B cell (primary cell): ENCODE measurements around the gene EFCAB13. TPM values are rescaled to one million over a fixed set of nuclear protein-coding genes. Genes with fewer than 3 reads are reported as not detected.
"Not testable (repeated sequence)": the region's sequence is repeated elsewhere in the genome, so short reads cannot be mapped to it uniquely, and the experiment has no call there.

Source experiments
- ATAC-seq: fragments of 200-7000 bp; cut with Tn5 transposase; one replicate; pipeline ENCODE4 v1.10.0; 2021; ENCODE audit warnings: low read depth, mild to moderate bottlenecking, moderate number of reproducible peaks, moderate library complexity
- CTCF ChIA-PET: fragments of 350-600 bp; sonication (Branson Sonifier 250); formaldehyde crosslinking; loops from one replicate; lab custom pipeline; 2021; ENCODE audit warnings: antibody characterized with exemption, inconsistent platforms; lab: Charles Lee
- POLR2A ChIA-PET: fragments of 350-600 bp; sonication (Branson Sonifier 250); formaldehyde crosslinking; loops from one replicate; lab custom pipeline; 2021; ENCODE audit warnings: antibody characterized with exemption; lab: Charles Lee
- DNase-seq: peaks from one replicate; pipeline ENCODE4 v3.0.0; 2013
- H2AFZ ChIP-seq: 2 replicates; pipeline ENCODE4 v1.6.1; 2012; ENCODE audit warnings: mild to moderate bottlenecking, low read depth, low read length; ENCODE audit not compliant: insufficient read depth, poor library complexity, severe bottlenecking
- H3K27ac ChIP-seq, 2 donors: 1 replicate in 1 of 2; 2 replicates in 1 of 2; pipeline ENCODE4 v1.5.1; 2012 to 2013; ENCODE audit warnings: low read length in 2 of 2, mild to moderate bottlenecking in 2 of 2, moderate library complexity in 1 of 2
- H3K27me3 ChIP-seq, 4 experiments: fragments of 200-600 bp in 1 of 4; sonication (generic) in 1 of 4; replicated peaks in 1 of 4; 1 replicate in 2 of 4; 2 replicates in 2 of 4; pipeline versions ENCODE4 v1.6.1 to v1.7.0; 2013 to 2016; ENCODE audit warnings: low read length in 3 of 4, mild to moderate bottlenecking in 2 of 4, mixed read lengths in 1 of 4, moderate library complexity in 1 of 4; ENCODE audit not compliant: insufficient read depth in 4 of 4, control insufficient read depth in 3 of 4; ENCODE audit errors: control extremely low read depth in 1 of 4
- H3K36me3 ChIP-seq, 2 experiments: replicated peaks in 1 of 2; 1 replicate in 1 of 2; 2 replicates in 1 of 2; pipeline versions ENCODE4 v1.6.1 to v1.7.1; 2013; ENCODE audit warnings: low read length in 1 of 2; ENCODE audit not compliant: insufficient read depth in 2 of 2, control insufficient read depth in 1 of 2; ENCODE audit errors: control extremely low read depth in 1 of 2, extremely low read depth in 1 of 2
- H3K4me1 ChIP-seq, 2 donors: fragments of 200-600 bp in 1 of 2; sonication (generic) in 1 of 2; 1 replicate in 1 of 2; 2 replicates in 1 of 2; pipeline versions ENCODE4 v1.5.1 to v1.6.1; 2013 to 2017; ENCODE audit warnings: low read length in 2 of 2; ENCODE audit not compliant: control insufficient read depth in 2 of 2, insufficient read depth in 2 of 2
- H3K4me2 ChIP-seq: replicated peaks from 2 replicates; pipeline ENCODE3; 2012; ENCODE audit warnings: mild to moderate bottlenecking, low read depth, low read length; ENCODE audit not compliant: poor library complexity, severe bottlenecking
- H3K4me3 ChIP-seq, 5 experiments: fragments of 200-600 bp in 1 of 5; sonication (generic) in 1 of 5; 1 replicate in 3 of 5; 2 replicates in 2 of 5; pipeline versions ENCODE4 v1.5.1 to v1.7.0; 2011 to 2016; ENCODE audit warnings: low read length in 4 of 5, mild to moderate bottlenecking in 4 of 5, low read depth in 2 of 5, control low read depth in 1 of 5, moderate library complexity in 1 of 5; ENCODE audit not compliant: insufficient read depth in 1 of 5; ENCODE audit errors: control extremely low read depth in 1 of 5, extremely low read depth in 1 of 5
- H3K79me2 ChIP-seq: fragments of 200-600 bp; sonication (generic); one replicate; pipeline ENCODE4 v1.6.0; 2016; ENCODE audit warnings: low read length; ENCODE audit not compliant: control insufficient read depth, insufficient read depth
- H3K9ac ChIP-seq: fragments of 200-600 bp; sonication (generic); 2 replicates; pipeline ENCODE4 v1.6.1; 2017; ENCODE audit warnings: mild to moderate bottlenecking, low read length, moderate library complexity
- H3K9me3 ChIP-seq, 3 donors: one replicate each; pipeline versions ENCODE4 v1.6.1 to v1.7.1; 2013; ENCODE audit warnings: low read length in 2 of 3; ENCODE audit not compliant: control insufficient read depth in 2 of 3, insufficient read depth in 1 of 3; ENCODE audit errors: control extremely low read depth in 1 of 3
- H4K20me1 ChIP-seq: 2 replicates; pipeline ENCODE4 v1.6.0; 2012; ENCODE audit warnings: mild to moderate bottlenecking, low read length; ENCODE audit not compliant: insufficient read depth, control insufficient read depth, poor library complexity, severe bottlenecking
- H3K27ac Mint-ChIP-seq: one replicate; pipeline ENCODE4 v1.8.0; 2021; ENCODE audit warnings: mixed read lengths
- H3K27me3 Mint-ChIP-seq: one replicate; pipeline ENCODE4 v1.8.0; 2021; ENCODE audit warnings: mixed read lengths
- H3K4me1 Mint-ChIP-seq: one replicate; pipeline ENCODE4 v1.8.0; 2021; ENCODE audit warnings: mixed read lengths
- H3K4me3 Mint-ChIP-seq: one replicate; pipeline ENCODE4 v1.8.0; 2021; ENCODE audit warnings: mixed read lengths
- H3K9me3 Mint-ChIP-seq: one replicate; pipeline ENCODE4 v1.8.0; 2022; ENCODE audit warnings: mixed read lengths; ENCODE audit not compliant: insufficient read depth
- CTCF ChIP-seq: fragments of 200-600 bp; IDR thresholded peaks from one replicate; pipeline ENCODE4 v1.8.0; 2022; ENCODE audit warnings: antibody characterized with exemption, mild to moderate bottlenecking
- EZH2 ChIP-seq: IDR thresholded peaks from 2 replicates; pipeline ENCODE4 v1.6.1; 2012; ENCODE audit warnings: borderline replicate concordance, low read depth, mild to moderate bottlenecking, moderate library complexity, low read length; ENCODE audit not compliant: insufficient read depth, poor library complexity, severe bottlenecking
- WGBS: methylation state at CpG from one replicate; pipeline ENCODE4 v1.1.5; 2013; ENCODE audit warnings: missing lambda C conversion rate; ENCODE audit not compliant: insufficient coverage; 5-methylcytosine and 5-hydroxymethylcytosine counted together
- intact Hi-C: fragments of 100-400 bp; cut with micrococcal nuclease; formaldehyde crosslinking; loops from one replicate; pipeline ENCODE4 v1.10.0; 2022
- polyA plus RNA-seq: library from polyadenylated mRNA; depleted of rRNA; stranded (reverse); fragments of >200 nt; gene quantifications from 2 replicates; pipeline ENCODE4 v1.2.3, GENCODE V29; 2012
- total RNA-seq, 2 donors: library from RNA; stranded (reverse); fragments of 120-200 nt in 1 of 2; gene quantifications; 1 replicate in 1 of 2; 2 replicates in 1 of 2; pipeline versions ENCODE4 v1.2.3 to v1.2.4, GENCODE V29; 2013 to 2022

EFCAB13 gene
- total and polyA plus RNA-seq, 2 donors (not counting 1 experiment from before 2014, with no cell fraction given), result 5.4 to 86.5 TPM

- H3K36me3 ChIP-seq, result no peaks in the 10 kb centered on the region
- peak overlapping the region; percentile 73 for H3K4me3 Mint-ChIP-seq
- peak overlapping the region; percentile 54 for H3K9ac ChIP-seq
- peaks cover 0 to 5% (median 0%) of the 10 kb centered on the region in 3 donors for H3K9me3 ChIP-seq
- peak overlapping the region in 3 of 5 experiments; percentile 20 to 44 (median 38) for H3K4me3 ChIP-seq
- intact Hi-C loops, result no loop called here
- no peak overlapping the region for H3K27ac Mint-ChIP-seq
- POLR2A ChIA-PET, result no interaction called here
- no peak overlapping the region for H3K27ac ChIP-seq
- peaks cover 0 to 4% (median 0%) of the 10 kb centered on the region in 4 experiments for H3K27me3 ChIP-seq
- peaks cover 0 to 10% of the 10 kb centered on the region in 2 donors for H3K4me1 ChIP-seq
- ATAC-seq (peak; percentile 31), DNase-seq (peak; percentile 43)
- peaks cover 9% of the 10 kb centered on the region for H3K4me1 Mint-ChIP-seq
- CTCF ChIA-PET, result no interaction called here
- no peaks in the 10 kb centered on the region for H3K79me2 ChIP-seq
- 11% methylated on average over 113 of the region's 113 CpGs for WGBS
- H3K27me3 Mint-ChIP-seq, result peaks cover 11% of the 10 kb centered on the region
- no peaks in the 10 kb centered on the region for H4K20me1 ChIP-seq
- peak overlapping the region; percentile 74 for H3K4me2 ChIP-seq
- TF ChIP-seq CTCF (no peak), EZH2 (no peak)
- peaks cover 4% of the 10 kb centered on the region for H3K9me3 Mint-ChIP-seq
- peak overlapping the region; percentile 22 for H2AFZ ChIP-seq
These were observed 99.9 kb downstream of the EFCAB13 start for GRCh38 chr17:47423406-47424295.

GRCh38 chr17:47425233-47425632 lies 101.5 kb downstream of the EFCAB13 start:
- H3K27ac Mint-ChIP-seq, POLR2A ChIA-PET: not testable (repeated sequence)
- 83% methylated on average over 1 of the region's 3 CpGs for WGBS

GRCh38 chr17:47425887-47426635 lies 102.3 kb downstream of the EFCAB13 start:
- H3K4me2 ChIP-seq, H3K79me2 ChIP-seq, CTCF ChIA-PET, H3K9ac ChIP-seq, intact Hi-C loops, H3K27ac ChIP-seq, H3K9me3 Mint-ChIP-seq, H3K4me3 ChIP-seq, DNase-seq, H4K20me1 ChIP-seq, H2AFZ ChIP-seq, POLR2A ChIA-PET, H3K4me1 Mint-ChIP-seq, ATAC-seq, H3K27ac Mint-ChIP-seq, H3K9me3 ChIP-seq, H3K27me3 ChIP-seq, H3K36me3 ChIP-seq: not testable (repeated sequence)
- WGBS, result no CpG with 5 or more reads among the region's 3 CpGs
- peaks cover 11% of the 10 kb centered on the region for H3K27me3 Mint-ChIP-seq
- H3K4me3 Mint-ChIP-seq, result peak overlapping the region; percentile 20
- peaks cover 0 to 10% of the 10 kb centered on the region in 2 donors for H3K4me1 ChIP-seq

More at GRCh38 chr17:47425233-47425632, 101.5 kb downstream of the EFCAB13 start:
- H3K9ac ChIP-seq, H3K4me2 ChIP-seq, DNase-seq, H3K4me3 ChIP-seq, H3K4me1 Mint-ChIP-seq, H3K9me3 Mint-ChIP-seq, intact Hi-C loops, H3K27me3 ChIP-seq, H3K27ac ChIP-seq, H3K79me2 ChIP-seq, ATAC-seq, H2AFZ ChIP-seq, CTCF ChIA-PET, H3K36me3 ChIP-seq, H3K9me3 ChIP-seq, H4K20me1 ChIP-seq: not testable (repeated sequence)
- Mint-ChIP-seq H3K4me3 (peak overlapping the region; percentile 13), H3K27me3 (peaks cover 11% of the 10 kb centered on the region)
- H3K4me1 ChIP-seq, result peaks cover 0 to 10% of the 10 kb centered on the region in 2 donors
